Measurements from ENCODE around the gene SMARCAL1.
"Not testable (repeated sequence)": the region's sequence is repeated elsewhere in the genome, so short reads cannot be mapped to it uniquely, and the experiment has no call there.

The SMARCAL1 gene

GRCh38 chr2:216412022-216412999 lies at the start of gene SMARCAL1:
TSS of gene SMARCAL1 (plus strand) at chr2:216412484. CDS start at chr2:216414705, 2,221 bp downstream.
- DNase-seq (ENCODE audit: low read depth in 3 of 3) = peak; percentile 97 to 98 (median 98)

- no peak for DNase-seq (ENCODE audit: low read depth in 3 of 3)
These were observed 49.6 kb upstream of the SMARCAL1 start for GRCh38 chr2:216362730-216363129.

- no peak for DNase-seq (ENCODE audit: low read depth in 3 of 3)
These were observed 49.1 kb upstream of the SMARCAL1 start for GRCh38 chr2:216363221-216363620.

GRCh38 chr2:216365518-216365917 lies 46.8 kb upstream of the SMARCAL1 start:
- DNase-seq (ENCODE audit: low read depth in 3 of 3) = no peak

- no peak for DNase-seq (ENCODE audit: low read depth in 3 of 3)
These were observed 45.4 kb upstream of the SMARCAL1 start for GRCh38 chr2:216366777-216367471.

GRCh38 chr2:216369821-216370220 lies 42.5 kb upstream of the SMARCAL1 start:
- DNase-seq (ENCODE audit: low read depth in 3 of 3) = no peak

GRCh38 chr2:216370961-216371712 lies 41.1 kb upstream of the SMARCAL1 start:
- no peak for DNase-seq (ENCODE audit: low read depth in 3 of 3)

- DNase-seq (ENCODE audit: low read depth in 3 of 3) = peak; percentile 38 to 50 (median 38)
These were observed 40.3 kb upstream of the SMARCAL1 start, which contains the start of gene MARCHF4 for GRCh38 chr2:216371721-216372702. TSS of gene MARCHF4 (minus strand) at chr2:216372483. CDS start at chr2:216370260, 2,223 bp downstream.

- no peak for DNase-seq (ENCODE audit: low read depth in 3 of 3)
These were observed 39.5 kb upstream of the SMARCAL1 start for GRCh38 chr2:216372761-216373291.

GRCh38 chr2:216373896-216374295 lies 38.4 kb upstream of the SMARCAL1 start:
- no peak for DNase-seq (ENCODE audit: low read depth in 3 of 3)

- no peak for DNase-seq (ENCODE audit: low read depth in 3 of 3)
These were observed 37.0 kb upstream of the SMARCAL1 start for GRCh38 chr2:216375286-216375685.

GRCh38 chr2:216379977-216380376 lies 32.3 kb upstream of the SMARCAL1 start:
- no peak for DNase-seq (ENCODE audit: low read depth in 3 of 3)

- DNase-seq (ENCODE audit: low read depth in 3 of 3) = not testable (repeated sequence)
These were observed 27.9 kb upstream of the SMARCAL1 start for GRCh38 chr2:216384409-216384808.

- DNase-seq (ENCODE audit: low read depth in 3 of 3) = no peak
These were observed 26.8 kb upstream of the SMARCAL1 start for GRCh38 chr2:216385478-216385877.

GRCh38 chr2:216387262-216387661 lies 25.0 kb upstream of the SMARCAL1 start:
- no peak for DNase-seq (ENCODE audit: low read depth in 3 of 3)

- peak in 1 of 3 donors; percentile 26 for DNase-seq (ENCODE audit: low read depth in 3 of 3)
These were observed 24.0 kb upstream of the SMARCAL1 start for GRCh38 chr2:216388046-216388884.

GRCh38 chr2:216389570-216389969 lies 22.7 kb upstream of the SMARCAL1 start:
- no peak for DNase-seq (ENCODE audit: low read depth in 3 of 3)

GRCh38 chr2:216391401-216391800 lies 20.9 kb upstream of the SMARCAL1 start:
- DNase-seq (ENCODE audit: low read depth in 3 of 3) = no peak

- no peak for DNase-seq (ENCODE audit: low read depth in 3 of 3)
These were observed 20.2 kb upstream of the SMARCAL1 start for GRCh38 chr2:216392018-216392562.

Measured in stimulated activated CD4-positive, alpha-beta T cell treated with anti-CD3 and anti-CD28 coated beads, TNF-alpha, amount 100 ng/mL, for 48 hours (primary cell).